Adipocyte (in vitro differentiated cells): ENCODE measurements around the gene TAF8.

Experiments used
- DNase-seq: peaks from one replicate; pipeline ENCODE4 v3.0.0-alpha.2; 2015; ENCODE audit warnings: low read depth
- H3K27me3 ChIP-seq: replicated peaks from 2 replicates; pipeline ENCODE4 v1.7.0; 2013; ENCODE audit warnings: mild to moderate bottlenecking, low read length, moderate library complexity; ENCODE audit not compliant: control insufficient read depth, insufficient read depth
- H3K36me3 ChIP-seq: 2 replicates; pipeline ENCODE4 v1.7.0; 2013; ENCODE audit warnings: low read length, mild to moderate bottlenecking, moderate library complexity; ENCODE audit not compliant: control insufficient read depth, insufficient read depth, severe bottlenecking
- H3K4me1 ChIP-seq: 2 replicates; pipeline ENCODE4 v1.7.0; 2013; ENCODE audit warnings: mild to moderate bottlenecking, low read length, moderate library complexity; ENCODE audit not compliant: control insufficient read depth, insufficient read depth
- H3K4me3 ChIP-seq: 2 replicates; pipeline ENCODE4 v1.7.0; 2013; ENCODE audit warnings: mild to moderate bottlenecking, low read length, moderate library complexity
- H3K9ac ChIP-seq: 2 replicates; pipeline ENCODE4 v1.7.0; 2013; ENCODE audit warnings: mild to moderate bottlenecking, low read length, moderate library complexity
- H3K9me3 ChIP-seq: 2 replicates; pipeline ENCODE4 v1.7.0; 2013; ENCODE audit warnings: mild to moderate bottlenecking, low read length, moderate library complexity; ENCODE audit not compliant: control insufficient read depth

TAF8 gene

DNA sequence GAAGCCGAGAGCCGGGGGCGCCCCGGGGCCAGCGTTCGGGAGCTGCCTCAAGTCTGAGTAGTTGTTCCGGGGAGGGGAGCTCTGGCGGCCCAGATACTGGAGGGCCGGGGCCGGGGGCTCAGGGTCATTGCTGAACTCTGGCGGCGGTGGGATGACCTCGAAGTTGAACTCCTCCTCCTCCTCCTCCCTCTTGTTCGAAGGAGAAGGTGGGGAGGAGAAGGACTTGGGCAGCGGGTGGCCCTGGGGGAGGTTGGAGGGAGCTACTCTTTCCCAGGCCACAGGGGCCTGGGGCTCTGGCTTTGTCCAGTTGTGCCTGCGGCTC, 54.4 kb downstream of the TAF8 start:
- Histone ChIP-seq H3K4me3 (peak overlapping the region; percentile 75), H3K27me3 (no peaks in the 10 kb centered on the region), H3K36me3 (no peaks in the 10 kb centered on the region), H3K4me1 (peaks cover 30% of the 10 kb centered on the region), H3K9me3 (no peaks in the 10 kb centered on the region), H3K9ac (peak overlapping the region; percentile 68)
- DNase-seq: no peak

DNA sequence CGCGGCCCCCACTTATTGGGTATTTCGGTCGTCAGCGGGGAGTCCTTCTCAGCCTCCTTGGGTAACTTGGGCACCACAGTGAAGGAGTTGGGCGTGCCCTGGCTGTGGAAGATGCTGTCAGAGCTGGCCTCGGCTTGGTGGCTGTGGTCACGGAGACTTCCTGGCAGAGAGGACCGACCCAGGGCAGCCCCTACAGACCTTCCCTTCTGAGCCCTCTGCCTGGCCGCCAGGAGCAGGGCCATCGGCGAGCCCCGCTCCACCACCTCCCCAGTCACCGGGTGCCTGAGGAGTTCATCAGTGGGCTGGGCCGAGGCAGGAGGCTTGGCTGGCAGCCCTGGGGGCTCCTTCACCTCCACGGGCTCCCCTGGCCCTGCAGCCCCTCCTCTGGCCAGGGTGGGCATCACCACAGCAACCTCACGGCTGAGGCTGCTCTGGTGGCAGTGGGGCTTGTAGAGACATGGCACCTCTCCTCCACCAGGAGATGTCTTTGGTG, 54.9 kb downstream of the TAF8 start:
- no peaks in the 10 kb centered on the region for H3K27me3 ChIP-seq
- no peak overlapping the region for H3K9ac ChIP-seq
- no peak overlapping the region for H3K4me3 ChIP-seq
- H3K9me3 ChIP-seq: no peaks in the 10 kb centered on the region
- H3K36me3 ChIP-seq: no peaks in the 10 kb centered on the region
- H3K4me1 ChIP-seq: peaks cover 26% of the 10 kb centered on the region
- no peak for DNase-seq

DNA sequence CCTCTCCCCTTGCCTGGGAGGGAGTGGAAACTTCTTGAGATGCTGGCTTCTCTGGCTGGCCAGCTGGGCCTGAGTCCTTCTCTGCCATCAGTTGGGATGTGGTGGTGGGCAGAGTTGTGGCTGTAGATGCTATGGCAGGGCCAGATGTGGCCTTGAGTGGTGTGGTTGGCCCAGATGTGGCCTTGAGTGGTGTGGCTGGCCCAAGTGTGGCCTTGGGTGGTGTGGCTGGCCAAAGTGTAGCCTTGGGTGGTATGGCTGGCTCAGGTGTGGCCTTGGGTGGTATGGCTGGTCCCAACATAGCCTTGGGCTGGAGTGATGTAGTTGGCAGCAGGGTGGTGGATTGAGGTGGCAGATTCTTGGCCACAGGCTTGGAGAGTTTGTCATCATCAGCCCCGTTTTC, 55.4 kb downstream of the TAF8 start:
- Histone ChIP-seq H3K9me3 (no peaks in the 10 kb centered on the region), H3K27me3 (no peaks in the 10 kb centered on the region), H3K4me3 (no peak overlapping the region), H3K36me3 (no peaks in the 10 kb centered on the region), H3K4me1 (peaks cover 21% of the 10 kb centered on the region), H3K9ac (no peak overlapping the region)
- DNase-seq: no peak

DNA sequence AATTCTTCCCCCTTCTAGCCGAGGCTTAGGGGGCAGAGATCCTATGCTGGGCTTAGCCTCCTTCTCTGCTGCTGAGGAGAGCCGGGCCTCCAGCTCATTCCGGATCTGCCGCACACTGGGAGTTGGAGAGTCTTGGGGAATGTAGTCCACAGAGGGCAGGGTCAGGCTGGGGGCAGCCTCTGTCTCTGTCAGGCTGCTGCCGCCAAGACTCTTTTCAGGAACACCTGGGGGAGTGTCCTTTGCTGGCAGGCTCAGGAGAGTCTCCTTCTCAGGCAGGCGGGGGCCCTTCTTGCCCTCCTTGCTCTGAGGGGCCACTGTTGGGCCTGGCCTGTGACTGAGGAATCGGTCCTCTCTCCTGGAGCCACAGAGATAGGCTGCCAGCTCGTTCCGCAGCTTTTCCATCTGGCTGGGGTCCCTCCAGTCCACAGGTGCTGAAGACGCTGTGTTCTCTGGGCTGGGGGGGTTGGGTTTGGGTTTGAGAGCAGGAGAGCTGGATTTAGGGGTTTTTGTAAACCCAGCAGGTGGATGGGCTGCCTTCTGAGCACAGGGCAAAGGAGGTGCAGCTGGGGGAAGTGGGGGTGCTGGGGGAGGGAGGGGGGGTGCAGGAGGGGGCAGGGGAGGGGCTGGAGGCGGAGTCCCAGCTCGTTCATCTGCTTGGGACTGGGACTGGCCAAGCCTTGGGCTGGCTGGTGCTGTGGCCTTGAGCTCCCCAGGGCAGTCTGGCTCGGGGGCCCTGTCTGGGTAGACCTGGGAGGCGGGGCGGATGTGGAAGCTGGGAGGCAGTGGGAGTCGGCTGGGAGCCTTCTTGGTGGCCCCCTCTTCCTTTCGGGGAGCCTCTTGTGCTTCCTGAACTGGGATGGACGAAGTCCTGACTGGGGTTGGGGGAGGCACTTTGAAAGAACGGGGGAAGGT, 56.0 kb downstream of the TAF8 start:
- Histone ChIP-seq H3K9ac (no peak overlapping the region), H3K9me3 (no peaks in the 10 kb centered on the region), H3K36me3 (no peaks in the 10 kb centered on the region), H3K4me1 (peaks cover 15% of the 10 kb centered on the region), H3K27me3 (no peaks in the 10 kb centered on the region), H3K4me3 (no peak overlapping the region)
- no peak for DNase-seq

DNA sequence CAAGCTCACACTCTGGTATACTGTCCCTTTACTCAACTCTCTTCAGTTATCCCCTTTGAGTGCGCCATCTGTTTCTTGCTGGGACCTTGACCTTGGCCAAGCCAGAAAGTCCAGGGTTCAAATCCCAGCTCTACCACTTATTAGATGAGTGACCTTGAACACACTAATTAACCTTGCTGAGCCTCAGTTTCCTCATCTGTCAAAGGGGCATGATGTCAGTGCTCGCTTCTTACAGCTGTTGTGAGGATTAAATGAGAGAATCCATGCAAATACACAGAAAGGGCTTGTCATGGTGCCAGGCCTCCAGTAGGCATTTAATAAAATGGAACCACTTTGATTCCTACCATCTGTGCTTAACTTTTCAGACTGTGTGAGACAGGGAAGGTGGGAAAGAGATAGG, 57.7 kb downstream of the TAF8 start:
- Histone ChIP-seq H3K9me3 (no peaks in the 10 kb centered on the region), H3K36me3 (no peaks in the 10 kb centered on the region), H3K9ac (no peak overlapping the region), H3K4me3 (no peak overlapping the region), H3K27me3 (no peaks in the 10 kb centered on the region), H3K4me1 (peaks cover 8% of the 10 kb centered on the region)
- DNase-seq: no peak

DNA sequence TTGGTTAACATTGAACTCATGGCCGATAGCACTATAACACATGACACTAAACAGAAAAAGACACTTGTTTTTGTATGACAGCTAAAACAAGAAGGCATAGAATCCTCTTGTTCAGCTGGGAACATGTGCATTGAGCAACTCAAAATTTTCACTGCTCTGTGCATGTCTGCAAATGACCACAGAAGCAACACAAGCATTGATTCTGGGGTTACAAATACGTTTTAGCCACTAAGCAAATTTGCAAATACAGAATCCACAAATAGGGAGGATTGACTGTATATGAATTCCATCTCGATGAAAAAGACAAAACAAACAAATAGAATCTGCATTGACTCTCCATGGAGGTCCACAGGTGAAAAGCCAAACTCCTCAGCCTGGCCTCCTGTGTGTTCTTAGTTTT, 60.4 kb downstream of the TAF8 start:
- Histone ChIP-seq H3K27me3 (no peaks in the 10 kb centered on the region), H3K4me3 (no peak overlapping the region), H3K4me1 (no peaks in the 10 kb centered on the region), H3K36me3 (no peaks in the 10 kb centered on the region), H3K9me3 (no peaks in the 10 kb centered on the region), H3K9ac (no peak overlapping the region)
- no peak for DNase-seq

DNA sequence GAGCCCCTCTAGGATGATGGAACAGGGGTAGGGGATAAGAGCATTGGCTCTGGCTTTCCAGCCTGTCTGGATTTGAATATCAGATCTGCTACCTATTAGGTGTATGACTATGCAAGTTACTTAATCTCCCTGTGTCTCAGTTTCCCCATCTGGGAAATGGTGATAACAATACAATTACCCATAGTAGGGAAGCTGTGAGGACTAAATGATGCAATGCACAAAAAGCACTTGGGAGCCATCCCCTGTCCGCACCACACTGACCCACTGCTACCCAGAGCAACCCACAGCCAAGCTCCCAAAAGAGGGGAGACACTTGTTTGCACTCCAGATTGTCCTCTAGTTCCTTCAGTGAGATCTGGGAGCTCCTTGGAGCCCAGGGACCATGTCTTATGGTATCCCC, 62.0 kb downstream of the TAF8 start:
- Histone ChIP-seq H3K4me1 (no peaks in the 10 kb centered on the region), H3K4me3 (no peak overlapping the region), H3K36me3 (no peaks in the 10 kb centered on the region), H3K9me3 (no peaks in the 10 kb centered on the region), H3K9ac (no peak overlapping the region), H3K27me3 (no peaks in the 10 kb centered on the region)
- DNase-seq: no peak

DNA sequence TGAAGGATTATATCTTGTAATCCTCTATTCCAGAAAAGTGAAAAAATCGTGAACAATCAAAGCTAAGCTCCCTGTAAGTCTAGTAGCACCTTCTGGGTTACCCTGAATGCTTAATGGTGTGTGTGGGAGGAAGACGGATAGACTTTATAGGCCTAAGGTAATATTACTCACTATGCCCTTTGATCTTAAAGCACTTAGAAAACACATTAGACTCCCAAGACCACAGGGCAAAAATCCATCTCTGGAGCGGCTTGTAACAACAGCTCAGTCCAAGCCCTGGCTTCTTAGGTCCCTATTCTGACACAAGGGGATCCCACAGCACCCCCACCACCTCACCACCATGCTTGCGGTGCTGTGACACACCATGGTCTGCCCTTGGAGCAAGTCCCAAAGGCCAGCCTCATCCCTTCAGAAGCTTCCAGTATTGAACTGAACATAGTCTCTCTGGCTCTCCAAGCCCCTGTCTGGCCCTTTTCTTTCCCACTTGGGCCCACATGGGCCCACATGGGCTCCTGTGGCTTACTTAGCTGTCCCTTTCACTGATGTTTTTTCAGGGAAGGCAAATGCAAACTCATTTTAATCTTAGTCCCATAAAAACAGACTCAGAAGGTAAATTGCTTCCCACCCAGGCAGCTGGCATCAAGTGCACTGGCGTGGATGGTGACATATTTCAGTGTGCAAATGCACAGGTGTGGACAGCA, 63.8 kb downstream of the TAF8 start:
- Histone ChIP-seq H3K27me3 (no peaks in the 10 kb centered on the region), H3K36me3 (no peaks in the 10 kb centered on the region), H3K9me3 (no peaks in the 10 kb centered on the region), H3K4me1 (peaks cover 12% of the 10 kb centered on the region), H3K9ac (no peak overlapping the region), H3K4me3 (no peak overlapping the region)
- no peak for DNase-seq

DNA sequence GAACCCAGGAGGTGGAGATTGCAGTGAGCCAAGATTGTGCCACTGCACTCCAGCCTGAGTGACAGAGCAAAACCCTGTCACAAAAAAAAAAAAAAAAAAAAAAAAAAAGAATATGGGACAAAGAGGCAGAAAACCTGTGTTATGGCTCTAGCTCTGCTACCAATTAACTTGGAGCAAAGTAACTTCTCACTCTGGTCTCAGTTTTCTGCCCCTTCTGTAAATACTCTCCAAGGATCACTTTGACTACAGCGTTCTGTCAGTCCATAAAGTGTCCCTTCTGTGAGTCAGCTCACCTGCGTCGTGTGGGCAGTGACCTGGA, 67.5 kb downstream of the TAF8 start:
- Histone ChIP-seq H3K9ac (peak overlapping the region; percentile 40), H3K4me1 (peaks cover 28% of the 10 kb centered on the region), H3K4me3 (no peak overlapping the region), H3K36me3 (no peaks in the 10 kb centered on the region), H3K27me3 (no peaks in the 10 kb centered on the region), H3K9me3 (no peaks in the 10 kb centered on the region)
- DNase-seq: no peak

DNA sequence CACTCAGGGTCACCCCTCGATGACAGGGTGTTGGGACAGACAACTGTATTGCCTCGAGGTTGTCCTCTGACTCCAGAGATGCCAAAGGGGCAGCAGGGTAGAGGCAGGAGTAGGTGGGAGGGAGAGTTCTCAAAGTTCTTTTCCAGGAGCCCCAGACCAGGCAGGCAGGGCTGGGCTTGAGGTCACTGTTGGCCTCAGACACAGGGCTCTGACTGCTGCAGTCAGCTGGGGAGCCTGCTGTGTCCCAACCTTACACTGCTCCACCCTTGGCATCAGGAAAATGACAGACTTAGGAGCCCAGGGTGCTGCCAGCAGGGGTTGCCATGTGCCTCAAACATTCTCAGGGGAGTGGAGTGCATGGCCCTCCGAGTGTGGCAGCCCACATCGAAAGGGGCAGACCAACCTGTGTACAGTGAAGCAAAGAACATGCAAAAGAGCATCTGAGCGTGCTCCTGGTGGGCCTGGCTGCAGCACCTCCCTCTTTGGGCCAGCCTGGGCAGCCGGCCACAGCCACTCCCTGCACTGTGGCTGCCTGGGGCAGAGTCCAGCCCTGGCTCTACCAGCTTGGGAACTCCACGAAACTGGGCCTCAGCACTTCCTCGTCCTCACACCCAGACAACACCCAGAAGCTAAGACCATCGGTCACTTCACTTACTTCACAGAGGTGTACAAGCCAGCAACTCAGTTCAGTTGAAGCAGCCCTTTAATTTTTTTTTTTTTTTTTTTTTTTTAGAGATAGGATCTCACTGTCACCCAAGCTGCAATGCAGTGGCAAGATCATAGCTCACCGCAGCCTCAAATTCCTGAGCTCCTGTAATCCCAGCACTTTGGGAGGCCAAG, 68.1 kb downstream of the TAF8 start:
- peaks cover 31% of the 10 kb centered on the region for H3K4me1 ChIP-seq
- H3K36me3 ChIP-seq: no peaks in the 10 kb centered on the region
- no peak overlapping the region for H3K4me3 ChIP-seq
- H3K9me3 ChIP-seq: no peaks in the 10 kb centered on the region
- peak overlapping the region; percentile 40 for H3K9ac ChIP-seq
- peak; percentile 75 for DNase-seq
- no peaks in the 10 kb centered on the region for H3K27me3 ChIP-seq
